SK-N-SH treated with all-trans-retinoic acid at 6 μM for 48 hours (cell line): Measurements from ENCODE around the gene DNAAF3.

Source experiments
- ATAC-seq: fragments of 200-7000 bp; cut with Tn5 transposase; 3 replicates; pipeline ENCODE4 v1.9.1; 2020; ENCODE audit warnings: mild to moderate bottlenecking, moderate library complexity
- ARNTL ChIP-seq: fragments of 450-650 bp; formaldehyde crosslinking; IDR thresholded peaks from 2 replicates; pipeline ENCODE4 v1.5.0; 2020; ENCODE audit warnings: low read depth, mild to moderate bottlenecking, moderate library complexity, borderline replicate concordance
- CREB5 ChIP-seq: fragments of 250-450 bp; sonication (Bioruptor Pico); IDR thresholded peaks from 2 replicates; pipeline ENCODE4 v1.5.1; 2020; ENCODE audit warnings: low read depth, mild to moderate bottlenecking, moderate library complexity
- CSDC2 ChIP-seq: fragments of 250-450 bp; sonication (Bioruptor Pico); IDR thresholded peaks from 2 replicates; pipeline ENCODE4 v1.5.0; 2020; ENCODE audit warnings: mild to moderate bottlenecking, moderate library complexity
- CSRNP3 ChIP-seq: fragments of 250-450 bp; sonication (Bioruptor Pico); IDR thresholded peaks from 2 replicates; pipeline ENCODE4 v1.5.1; 2021; ENCODE audit warnings: mild to moderate bottlenecking, moderate library complexity
- ESRRG ChIP-seq: fragments of 250-450 bp; sonication (Bioruptor Pico); IDR thresholded peaks from 2 replicates; pipeline ENCODE4 v1.6.1; 2021; ENCODE audit warnings: mild to moderate bottlenecking
- GLIS3 ChIP-seq: fragments of 250-450 bp; sonication (Bioruptor Pico); IDR thresholded peaks from 2 replicates; pipeline ENCODE4 v1.5.0; 2020; ENCODE audit warnings: mild to moderate bottlenecking, moderate library complexity
- ISL1 ChIP-seq: fragments of 250-450 bp; sonication (Bioruptor Pico); IDR thresholded peaks from 2 replicates; pipeline ENCODE4 v2.1.2; 2022; ENCODE audit warnings: mild to moderate bottlenecking, moderate library complexity
- OSR1 ChIP-seq: fragments of 250-450 bp; sonication (Bioruptor Pico); IDR thresholded peaks from 2 replicates; pipeline ENCODE4 v1.8.0; 2022; ENCODE audit warnings: moderate library complexity, mild to moderate bottlenecking, inconsistent platforms
- PATZ1 ChIP-seq: fragments of 250-450 bp; sonication (Bioruptor Pico); IDR thresholded peaks from 2 replicates; pipeline ENCODE4 v1.8.0; 2020; ENCODE audit warnings: mild to moderate bottlenecking, moderate library complexity, borderline replicate concordance
- POU6F1 ChIP-seq: fragments of 250-450 bp; sonication (Bioruptor Pico); IDR thresholded peaks from 2 replicates; pipeline ENCODE4 v1.8.0; 2021; ENCODE audit warnings: low read depth, mild to moderate bottlenecking, moderate library complexity, borderline replicate concordance
- PPARA ChIP-seq: fragments of 250-450 bp; sonication (Bioruptor Pico); IDR thresholded peaks from 2 replicates; pipeline ENCODE4 v1.5.0; 2020; ENCODE audit warnings: mild to moderate bottlenecking, borderline replicate concordance
- RARB ChIP-seq: fragments of 250-450 bp; sonication (Bioruptor Pico); IDR thresholded peaks from 2 replicates; pipeline ENCODE4 v1.8.0; 2021; ENCODE audit warnings: mild to moderate bottlenecking, moderate library complexity
- SNAI2 ChIP-seq: fragments of 250-450 bp; sonication (Bioruptor Pico); IDR thresholded peaks from 2 replicates; pipeline ENCODE4 v1.5.0; 2020; ENCODE audit warnings: mild to moderate bottlenecking, moderate library complexity
- TCF4 ChIP-seq: fragments of 250-450 bp; sonication (Bioruptor Pico); IDR thresholded peaks from 2 replicates; pipeline ENCODE4 v1.8.0; 2021; ENCODE audit warnings: mild to moderate bottlenecking, moderate library complexity, borderline replicate concordance
- TOX ChIP-seq: fragments of 250-450 bp; sonication (Bioruptor Pico); IDR thresholded peaks from 2 replicates; pipeline ENCODE4 v1.8.0; 2021; ENCODE audit warnings: mild to moderate bottlenecking, moderate library complexity, borderline replicate concordance
- TSHZ2 ChIP-seq: fragments of 250-450 bp; sonication (Bioruptor Pico); IDR thresholded peaks from 2 replicates; pipeline ENCODE4 v1.5.0; 2020; ENCODE audit warnings: mild to moderate bottlenecking, moderate library complexity
- ZC3H10 ChIP-seq: fragments of 250-450 bp; sonication (Bioruptor Pico); IDR thresholded peaks from 2 replicates; pipeline ENCODE4 v1.5.1; 2021; ENCODE audit warnings: mild to moderate bottlenecking, moderate library complexity
- ZFP3 ChIP-seq: fragments of 250-450 bp; sonication (Bioruptor Pico); IDR thresholded peaks from 2 replicates; pipeline ENCODE4 v1.5.0; 2020; ENCODE audit warnings: mild to moderate bottlenecking, moderate library complexity
- ZFP30 ChIP-seq: fragments of 450-650 bp; formaldehyde crosslinking; IDR thresholded peaks from 2 replicates; pipeline ENCODE4 v1.5.0; 2022; ENCODE audit warnings: mild to moderate bottlenecking, moderate library complexity
- ZNF70 ChIP-seq: fragments of 450-650 bp; formaldehyde crosslinking; IDR thresholded peaks from 2 replicates; pipeline ENCODE4 v1.5.0; 2020; ENCODE audit warnings: mild to moderate bottlenecking, moderate library complexity
- ZNF8 ChIP-seq: fragments of 450-650 bp; formaldehyde crosslinking; IDR thresholded peaks from 2 replicates; pipeline ENCODE4 v1.5.0; 2020; ENCODE audit warnings: mild to moderate bottlenecking, moderate library complexity

Gene DNAAF3

GRCh38 chr19:55176076-55176475 is 9.7 kb upstream of the DNAAF3 start:
- ATAC-seq = no peak
- no peak for TF ChIP-seq SNAI2 (CRISPR knock-in tag)
- no peak for TF ChIP-seq ESRRG (CRISPR knock-in tag)
- no peak for TF ChIP-seq PPARA (CRISPR knock-in tag)

GRCh38 chr19:55175117-55175867 is 8.9 kb upstream of the DNAAF3 start:
- ATAC-seq = no peak
- TF ChIP-seq PATZ1 (no peak), TSHZ2 (CRISPR knock-in tag) (no peak), ZFP30 (CRISPR knock-in tag) (no peak), CREB5 (no peak), TOX (CRISPR knock-in tag) (no peak), ZNF70 (CRISPR knock-in tag) (no peak), CSRNP3 (CRISPR knock-in tag) (no peak), ZFP3 (CRISPR knock-in tag) (no peak), RARB (CRISPR knock-in tag) (no peak), TCF4 (no peak), OSR1 (no peak), ZNF8 (CRISPR knock-in tag) (no peak), ZC3H10 (CRISPR knock-in tag) (no peak), ARNTL (no peak), ISL1 (CRISPR knock-in tag) (no peak)

- ATAC-seq = no peak
- no peak for TF ChIP-seq PPARA (CRISPR knock-in tag)
- TF ChIP-seq TCF4 = no peak
- TF ChIP-seq TSHZ2 (CRISPR knock-in tag) = no peak
- TF ChIP-seq PATZ1 = no peak
- no peak for TF ChIP-seq CSDC2 (CRISPR knock-in tag)
- no peak for TF ChIP-seq GLIS3 (CRISPR knock-in tag)
- no peak for TF ChIP-seq ZNF70 (CRISPR knock-in tag)
- TF ChIP-seq ZFP30 (CRISPR knock-in tag) = no peak
- TF ChIP-seq ESRRG (CRISPR knock-in tag) = no peak
- TF ChIP-seq ZFP3 (CRISPR knock-in tag) = no peak
- TF ChIP-seq ISL1 (CRISPR knock-in tag) = no peak
- no peak for TF ChIP-seq TOX (CRISPR knock-in tag)
- TF ChIP-seq ARNTL = no peak
- no peak for TF ChIP-seq POU6F1 (CRISPR knock-in tag)
- no peak for TF ChIP-seq ZNF8 (CRISPR knock-in tag)
- no peak for TF ChIP-seq RARB (CRISPR knock-in tag)
- TF ChIP-seq SNAI2 (CRISPR knock-in tag) = no peak
- TF ChIP-seq ZC3H10 (CRISPR knock-in tag) = no peak
Observed at GRCh38 chr19:55174425-55175116, 8.2 kb upstream of the DNAAF3 start.
